Measurements from ENCODE around the gene CRACR2A.

CRACR2A gene

GRCh38 chr12:3666441-3666840, 86.5 kb downstream of the CRACR2A start:
- H3K27ac ChIP-seq, result no peak overlapping the region
- H3K4me3 ChIP-seq, result no peak overlapping the region

GRCh38 chr12:3662521-3662921, 90.4 kb downstream of the CRACR2A start:
- Histone ChIP-seq H3K27ac (no peak overlapping the region), H3K4me3 (no peak overlapping the region)

- no peak overlapping the region for H3K4me3 ChIP-seq
- no peak overlapping the region for H3K27ac ChIP-seq
Observed at GRCh38 chr12:3661028-3661427, 91.9 kb downstream of the CRACR2A start.

- no peak overlapping the region for H3K27ac ChIP-seq
- no peak overlapping the region for H3K4me3 ChIP-seq
Observed at GRCh38 chr12:3658327-3659163, 94.4 kb downstream of the CRACR2A start.

GRCh38 chr12:3656946-3657622, 95.8 kb downstream of the CRACR2A start:
- Histone ChIP-seq H3K27ac (no peak overlapping the region), H3K4me3 (no peak overlapping the region)

GRCh38 chr12:3655328-3655900, 97.5 kb downstream of the CRACR2A start:
- Histone ChIP-seq H3K27ac (no peak overlapping the region), H3K4me3 (no peak overlapping the region)

- Histone ChIP-seq H3K27ac (no peak overlapping the region), H3K4me3 (no peak overlapping the region)
Observed at GRCh38 chr12:3651585-3652424, 101.1 kb downstream of the CRACR2A start.

- H3K27ac ChIP-seq, result no peak overlapping the region
- no peak overlapping the region for H3K4me3 ChIP-seq
Observed at GRCh38 chr12:3647504-3647903, 105.4 kb downstream of the CRACR2A start.

GRCh38 chr12:3646561-3647241, 106.2 kb downstream of the CRACR2A start:
- Histone ChIP-seq H3K27ac (no peak overlapping the region), H3K4me3 (no peak overlapping the region)

GRCh38 chr12:3645091-3645490, 107.8 kb downstream of the CRACR2A start:
- H3K27ac ChIP-seq, result no peak overlapping the region
- no peak overlapping the region for H3K4me3 ChIP-seq

- Histone ChIP-seq H3K27ac (no peak overlapping the region), H3K4me3 (no peak overlapping the region)
Observed at GRCh38 chr12:3644104-3644503, 108.8 kb downstream of the CRACR2A start.

GRCh38 chr12:3641428-3642018, 111.4 kb downstream of the CRACR2A start:
- H3K4me3 ChIP-seq, result no peak overlapping the region

GRCh38 chr12:3636328-3636727, 116.6 kb downstream of the CRACR2A start:
- no peak overlapping the region for H3K4me3 ChIP-seq

More at GRCh38 chr12:3641428-3642018, 111.4 kb downstream of the CRACR2A start:
- H3K27ac ChIP-seq, result no peak overlapping the region

GRCh38 chr12:3634348-3634747, 118.6 kb downstream of the CRACR2A start:
- Histone ChIP-seq H3K4me3 (no peak overlapping the region), H3K27ac (no peak overlapping the region)

More at GRCh38 chr12:3636328-3636727, 116.6 kb downstream of the CRACR2A start:
- H3K27ac ChIP-seq, result no peak overlapping the region

- Histone ChIP-seq H3K27ac (no peak overlapping the region), H3K4me3 (no peak overlapping the region)
Observed at GRCh38 chr12:3633396-3633795, 119.5 kb downstream of the CRACR2A start.

GRCh38 chr12:3632754-3633153, 120.2 kb downstream of the CRACR2A start:
- Histone ChIP-seq H3K4me3 (no peak overlapping the region), H3K27ac (no peak overlapping the region)

GRCh38 chr12:3632256-3632655, 120.7 kb downstream of the CRACR2A start:
- no peak overlapping the region for H3K4me3 ChIP-seq
- no peak overlapping the region for H3K27ac ChIP-seq

GRCh38 chr12:3631759-3632158, 121.2 kb downstream of the CRACR2A start:
- H3K4me3 ChIP-seq, result no peak overlapping the region
- H3K27ac ChIP-seq, result no peak overlapping the region

- Histone ChIP-seq H3K4me3 (no peak overlapping the region), H3K27ac (no peak overlapping the region)
Observed at GRCh38 chr12:3631272-3631637, 121.7 kb downstream of the CRACR2A start.

Measured in skin epidermis (tissue), 12 donors.